Liver (tissue), 9 donors: ENCODE data around the gene HDAC10. TPM values are rescaled to one million over a fixed set of nuclear protein-coding genes. Genes with fewer than 3 reads are reported as not detected.

Experiments
- DNase-seq: peaks from one replicate; pipeline ENCODE4 v3.0.0-alpha.2; 2017; ENCODE audit warnings: low spot score
- H3K27ac ChIP-seq, 2 donors: one replicate each; pipeline ENCODE4 v1.7.0; 2013; ENCODE audit warnings: inconsistent platforms in 2 of 2, low read length in 2 of 2, control low read depth in 1 of 2, low read depth in 1 of 2, mild to moderate bottlenecking in 1 of 2
- H3K27me3 ChIP-seq, 4 donors: one replicate each; pipeline versions ENCODE4 v1.6.1 to v1.7.0; 2013; ENCODE audit warnings: low read length in 3 of 4, inconsistent platforms in 1 of 4, mild to moderate bottlenecking in 1 of 4, moderate library complexity in 1 of 4; ENCODE audit not compliant: control insufficient read depth in 4 of 4, insufficient read depth in 4 of 4
- H3K36me3 ChIP-seq, 4 donors: one replicate each; pipeline versions ENCODE4 v1.6.1 to v1.7.0; 2013; ENCODE audit warnings: low read length in 3 of 4, mild to moderate bottlenecking in 3 of 4, low read depth in 1 of 4, moderate library complexity in 1 of 4; ENCODE audit not compliant: control insufficient read depth in 4 of 4, insufficient read depth in 3 of 4
- H3K4me1 ChIP-seq, 4 donors: one replicate each; pipeline versions ENCODE4 v1.6.1 to v1.7.0; 2013; ENCODE audit warnings: low read length in 3 of 4, mild to moderate bottlenecking in 3 of 4, moderate library complexity in 1 of 4; ENCODE audit not compliant: control insufficient read depth in 4 of 4, insufficient read depth in 4 of 4
- H3K4me3 ChIP-seq, 3 donors: one replicate each; pipeline versions ENCODE4 v1.6.1 to v1.7.0; 2013; ENCODE audit warnings: low read length in 3 of 3, control low read depth in 1 of 3, low read depth in 1 of 3, mild to moderate bottlenecking in 1 of 3
- H3K9ac ChIP-seq, 2 donors: one replicate each; pipeline ENCODE4 v1.7.0; 2013; ENCODE audit warnings: low read length in 2 of 2, mild to moderate bottlenecking in 2 of 2, moderate library complexity in 2 of 2, control low read depth in 1 of 2, low read depth in 1 of 2
- H3K9me3 ChIP-seq, 4 donors: one replicate each; pipeline versions ENCODE4 v1.6.1 to v1.7.0; 2013; ENCODE audit warnings: low read length in 3 of 4; ENCODE audit not compliant: control insufficient read depth in 4 of 4
- EGR1 ChIP-seq, 2 donors: IDR thresholded peaks; 2 replicates each; pipeline ENCODE4 v1.6.1; 2016 to 2018; ENCODE audit warnings: antibody characterized with exemption in 2 of 2, low read depth in 2 of 2
- FOXA1 ChIP-seq: IDR thresholded peaks from 2 replicates; pipeline ENCODE4 v1.6.1; 2016; ENCODE audit warnings: antibody characterized with exemption
- FOXA2 ChIP-seq: IDR thresholded peaks from 2 replicates; pipeline ENCODE4 v1.6.1; 2016; ENCODE audit warnings: antibody characterized with exemption
- GABPA ChIP-seq, 2 donors: IDR thresholded peaks in 1 of 2; conservative IDR thresholded peaks in 1 of 2; 2 replicates each; pipeline ENCODE4 v1.6.1; 2016; ENCODE audit warnings: antibody characterized with exemption in 2 of 2, mild to moderate bottlenecking in 1 of 2, moderate library complexity in 1 of 2
- HNF4A ChIP-seq, 2 donors: conservative IDR thresholded peaks; 2 replicates each; pipeline ENCODE4 v1.6.1; 2016; ENCODE audit warnings: antibody characterized with exemption in 2 of 2, mild to moderate bottlenecking in 2 of 2
- JUND ChIP-seq, 2 donors: IDR thresholded peaks; 2 replicates each; pipeline ENCODE4 v1.6.1; 2016; ENCODE audit warnings: antibody characterized with exemption in 2 of 2
- NR2F2 ChIP-seq: IDR thresholded peaks from 2 replicates; pipeline ENCODE4 v1.6.1; 2016; ENCODE audit warnings: antibody characterized with exemption
- RXRA ChIP-seq, 2 donors: IDR thresholded peaks; 2 replicates each; pipeline ENCODE4 v1.6.1; 2017 to 2018; ENCODE audit warnings: antibody characterized with exemption in 2 of 2, mild to moderate bottlenecking in 1 of 2
- SP1 ChIP-seq: IDR thresholded peaks from 2 replicates; pipeline ENCODE4 v1.6.1; 2018; ENCODE audit warnings: antibody characterized with exemption, mild to moderate bottlenecking
- TAF1 ChIP-seq: conservative IDR thresholded peaks from 2 replicates; pipeline ENCODE4 v1.6.1; 2016; ENCODE audit warnings: antibody characterized with exemption, mild to moderate bottlenecking
- YY1 ChIP-seq: IDR thresholded peaks from 2 replicates; pipeline ENCODE4 v1.6.1; 2016; ENCODE audit warnings: antibody characterized with exemption, mild to moderate bottlenecking
- WGBS: extraction: QIAGEN DNeasy Blood & Tissue Kit; methylation state at CpG from one replicate; pipeline ENCODE4 v1.1.7; 2013; 5-methylcytosine and 5-hydroxymethylcytosine counted together
- polyA plus RNA-seq, 2 donors: library from polyadenylated mRNA; stranded (reverse) in 1 of 2; unstranded in 1 of 2; fragments of 200-250 nt in 1 of 2; fragments of >200 nt in 1 of 2; fragmentation: Nextera tagmentation in 1 of 2; extraction: Ambion mirVana in 1 of 2; gene quantifications; one replicate each; pipeline versions ENCODE4 v1.2.1 to v1.2.3, GENCODE V29; 2013 to 2015
- total RNA-seq, 2 donors: library from RNA; depleted of rRNA; stranded (reverse); fragments of >200 nt; gene quantifications; one replicate each; pipeline ENCODE4 v1.2.3, GENCODE V29; 2014
- TF ChIP-seq, protein P1 (sequence below): IDR thresholded peaks from 2 replicates; pipeline ENCODE4 v1.6.1; 2016; ENCODE audit warnings: antibody characterized with exemption, mild to moderate bottlenecking
- TF ChIP-seq, protein P2 (sequence below): fragments of 150-350 bp; IDR thresholded peaks from 2 replicates; pipeline ENCODE4 v1.5.1; 2017; ENCODE audit warnings: improper control_type of control experiment, low read depth, low read length; ENCODE audit not compliant: missing input control
- TF ChIP-seq, protein P3 (sequence below): IDR thresholded peaks from 2 replicates; pipeline ENCODE4 v1.6.1; 2016; ENCODE audit warnings: antibody characterized with exemption
- donor health status: healthy.
- donor health status: healthy.
- donor health status: healthy.
- donor health status: healthy.
- donor health status: healthy.

HDAC10 gene
- total and polyA plus RNA-seq, 4 donors = 6.2 to 18.2 (median 13.6) TPM

DNA sequence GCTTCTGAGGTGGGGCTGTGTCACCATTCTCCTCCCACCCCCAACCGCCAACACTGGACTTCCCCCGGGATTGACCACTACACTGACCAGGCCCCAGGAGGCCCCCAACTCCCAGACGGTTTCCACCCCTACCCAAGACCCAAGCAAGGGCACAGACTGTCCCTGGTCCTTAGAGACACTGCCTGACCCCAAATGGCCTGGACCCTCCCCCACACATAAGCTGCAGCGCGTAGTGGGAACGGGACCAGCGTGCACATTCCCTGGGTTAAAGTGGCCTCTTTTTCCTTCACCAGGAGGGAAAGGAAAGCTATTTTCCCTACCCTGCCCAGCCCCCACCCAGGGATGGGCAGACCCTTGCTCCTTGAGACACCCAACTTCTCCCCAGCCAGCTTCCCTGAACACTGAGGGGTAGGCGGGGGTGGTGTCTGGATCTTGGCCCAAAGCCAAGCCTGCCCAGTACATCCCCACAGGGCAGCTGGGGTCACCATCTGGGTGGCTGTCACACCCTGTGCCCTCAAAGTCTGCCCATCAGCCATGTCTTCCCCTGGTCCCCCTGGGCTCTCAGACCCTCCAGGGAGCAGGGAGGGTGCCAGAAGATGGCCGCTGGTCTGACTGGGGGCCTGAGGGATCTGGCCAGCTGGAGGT lies 12.0 kb upstream of the HDAC10 start:
- WGBS = 58% methylated on average over 9 of the region's 9 CpGs
- no peaks in the 10 kb centered on the region for H3K27me3 ChIP-seq

DNA sequence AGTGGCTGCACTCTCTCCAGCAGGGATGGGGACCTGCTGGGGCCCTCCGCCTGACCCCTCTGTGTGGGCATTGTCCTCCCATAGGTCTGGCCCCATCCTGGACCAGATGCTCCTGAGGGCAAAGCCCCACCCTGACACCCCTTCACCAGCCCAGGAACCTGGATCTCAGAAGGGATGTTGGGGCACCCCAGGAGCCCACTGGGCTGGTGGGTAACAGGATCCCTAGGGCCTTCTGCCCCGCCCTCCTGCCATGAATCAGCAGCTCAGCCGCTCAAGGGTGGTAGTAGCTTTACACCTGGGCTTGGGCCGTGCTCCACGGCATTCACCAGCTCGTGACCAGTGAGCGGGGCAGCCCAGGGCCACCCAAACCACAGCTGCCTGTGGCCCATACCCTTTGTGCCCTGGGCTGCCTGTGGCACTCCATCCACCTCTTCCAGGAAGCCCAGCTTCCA lies 11.4 kb upstream of the HDAC10 start:
- Histone ChIP-seq H3K4me3 (no peak overlapping the region), H3K27me3 (no peaks in the 10 kb centered on the region), H3K4me1 (peaks cover 15 to 35% (median 29%) of the 10 kb centered on the region in 4 donors), H3K9me3 (no peaks in the 10 kb centered on the region), H3K27ac (no peak overlapping the region), H3K36me3 (no peaks in the 10 kb centered on the region), H3K9ac (no peak overlapping the region)
- 73% methylated on average over 7 of the region's 7 CpGs for WGBS
- DNase-seq = no peak
- no peak for TF ChIP-seq JUND (IDR thresholded peaks at IDR 0.05)
- no peak for TF ChIP-seq EGR1 (IDR thresholded peaks at IDR 0.05; ENCODE audit: low read depth in 2 of 2)
- TF ChIP-seq, protein P1, sequence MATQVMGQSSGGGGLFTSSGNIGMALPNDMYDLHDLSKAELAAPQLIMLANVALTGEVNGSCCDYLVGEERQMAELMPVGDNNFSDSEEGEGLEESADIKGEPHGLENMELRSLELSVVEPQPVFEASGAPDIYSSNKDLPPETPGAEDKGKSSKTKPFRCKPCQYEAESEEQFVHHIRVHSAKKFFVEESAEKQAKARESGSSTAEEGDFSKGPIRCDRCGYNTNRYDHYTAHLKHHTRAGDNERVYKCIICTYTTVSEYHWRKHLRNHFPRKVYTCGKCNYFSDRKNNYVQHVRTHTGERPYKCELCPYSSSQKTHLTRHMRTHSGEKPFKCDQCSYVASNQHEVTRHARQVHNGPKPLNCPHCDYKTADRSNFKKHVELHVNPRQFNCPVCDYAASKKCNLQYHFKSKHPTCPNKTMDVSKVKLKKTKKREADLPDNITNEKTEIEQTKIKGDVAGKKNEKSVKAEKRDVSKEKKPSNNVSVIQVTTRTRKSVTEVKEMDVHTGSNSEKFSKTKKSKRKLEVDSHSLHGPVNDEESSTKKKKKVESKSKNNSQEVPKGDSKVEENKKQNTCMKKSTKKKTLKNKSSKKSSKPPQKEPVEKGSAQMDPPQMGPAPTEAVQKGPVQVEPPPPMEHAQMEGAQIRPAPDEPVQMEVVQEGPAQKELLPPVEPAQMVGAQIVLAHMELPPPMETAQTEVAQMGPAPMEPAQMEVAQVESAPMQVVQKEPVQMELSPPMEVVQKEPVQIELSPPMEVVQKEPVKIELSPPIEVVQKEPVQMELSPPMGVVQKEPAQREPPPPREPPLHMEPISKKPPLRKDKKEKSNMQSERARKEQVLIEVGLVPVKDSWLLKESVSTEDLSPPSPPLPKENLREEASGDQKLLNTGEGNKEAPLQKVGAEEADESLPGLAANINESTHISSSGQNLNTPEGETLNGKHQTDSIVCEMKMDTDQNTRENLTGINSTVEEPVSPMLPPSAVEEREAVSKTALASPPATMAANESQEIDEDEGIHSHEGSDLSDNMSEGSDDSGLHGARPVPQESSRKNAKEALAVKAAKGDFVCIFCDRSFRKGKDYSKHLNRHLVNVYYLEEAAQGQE = no peak
- TF ChIP-seq, protein P2, sequence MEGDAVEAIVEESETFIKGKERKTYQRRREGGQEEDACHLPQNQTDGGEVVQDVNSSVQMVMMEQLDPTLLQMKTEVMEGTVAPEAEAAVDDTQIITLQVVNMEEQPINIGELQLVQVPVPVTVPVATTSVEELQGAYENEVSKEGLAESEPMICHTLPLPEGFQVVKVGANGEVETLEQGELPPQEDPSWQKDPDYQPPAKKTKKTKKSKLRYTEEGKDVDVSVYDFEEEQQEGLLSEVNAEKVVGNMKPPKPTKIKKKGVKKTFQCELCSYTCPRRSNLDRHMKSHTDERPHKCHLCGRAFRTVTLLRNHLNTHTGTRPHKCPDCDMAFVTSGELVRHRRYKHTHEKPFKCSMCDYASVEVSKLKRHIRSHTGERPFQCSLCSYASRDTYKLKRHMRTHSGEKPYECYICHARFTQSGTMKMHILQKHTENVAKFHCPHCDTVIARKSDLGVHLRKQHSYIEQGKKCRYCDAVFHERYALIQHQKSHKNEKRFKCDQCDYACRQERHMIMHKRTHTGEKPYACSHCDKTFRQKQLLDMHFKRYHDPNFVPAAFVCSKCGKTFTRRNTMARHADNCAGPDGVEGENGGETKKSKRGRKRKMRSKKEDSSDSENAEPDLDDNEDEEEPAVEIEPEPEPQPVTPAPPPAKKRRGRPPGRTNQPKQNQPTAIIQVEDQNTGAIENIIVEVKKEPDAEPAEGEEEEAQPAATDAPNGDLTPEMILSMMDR = no peak

More for the DNA sequence above, 12.0 kb upstream of the HDAC10 start:
- no peak for DNase-seq
- Histone ChIP-seq H3K4me1 (peaks cover 14 to 35% (median 29%) of the 10 kb centered on the region in 4 donors), H3K36me3 (no peaks in the 10 kb centered on the region), H3K4me3 (no peak overlapping the region), H3K27ac (no peak overlapping the region), H3K9ac (no peak overlapping the region), H3K9me3 (no peaks in the 10 kb centered on the region)
- TF ChIP-seq SP1 (no peak), TAF1 (no peak), NR2F2 (no peak), FOXA2 (no peak), RXRA (IDR thresholded peaks at IDR 0.05) (no peak), GABPA (IDR thresholded peaks at IDR 0.05 in 1 of 2, conservative IDR thresholded peaks at IDR 0.05 in 1 of 2) (no peak), JUND (IDR thresholded peaks at IDR 0.05) (no peak), YY1 (no peak), HNF4A (conservative IDR thresholded peaks at IDR 0.05) (no peak), FOXA1 (no peak)
- TF ChIP-seq, protein P2 = no peak
- TF ChIP-seq, protein P1 = no peak
- TF ChIP-seq, protein P3, sequence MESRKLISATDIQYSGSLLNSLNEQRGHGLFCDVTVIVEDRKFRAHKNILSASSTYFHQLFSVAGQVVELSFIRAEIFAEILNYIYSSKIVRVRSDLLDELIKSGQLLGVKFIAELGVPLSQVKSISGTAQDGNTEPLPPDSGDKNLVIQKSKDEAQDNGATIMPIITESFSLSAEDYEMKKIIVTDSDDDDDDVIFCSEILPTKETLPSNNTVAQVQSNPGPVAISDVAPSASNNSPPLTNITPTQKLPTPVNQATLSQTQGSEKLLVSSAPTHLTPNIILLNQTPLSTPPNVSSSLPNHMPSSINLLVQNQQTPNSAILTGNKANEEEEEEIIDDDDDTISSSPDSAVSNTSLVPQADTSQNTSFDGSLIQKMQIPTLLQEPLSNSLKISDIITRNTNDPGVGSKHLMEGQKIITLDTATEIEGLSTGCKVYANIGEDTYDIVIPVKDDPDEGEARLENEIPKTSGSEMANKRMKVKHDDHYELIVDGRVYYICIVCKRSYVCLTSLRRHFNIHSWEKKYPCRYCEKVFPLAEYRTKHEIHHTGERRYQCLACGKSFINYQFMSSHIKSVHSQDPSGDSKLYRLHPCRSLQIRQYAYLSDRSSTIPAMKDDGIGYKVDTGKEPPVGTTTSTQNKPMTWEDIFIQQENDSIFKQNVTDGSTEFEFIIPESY = no peak
